GM19351 (cell line): ENCODE data around the gene HMGCS2.
"Not testable (repeated sequence)": the region's sequence is repeated elsewhere in the genome, so short reads cannot be mapped to it uniquely, and the experiment has no call there.

Experiments used
- ATAC-seq: cut with Tn5 transposase; IDR thresholded peaks from one replicate; pipeline ENCODE4 v1.9.1; 2021; ENCODE audit warnings: mild to moderate bottlenecking, moderate library complexity; ENCODE audit not compliant: unreplicated experiment

The HMGCS2 gene

DNA sequence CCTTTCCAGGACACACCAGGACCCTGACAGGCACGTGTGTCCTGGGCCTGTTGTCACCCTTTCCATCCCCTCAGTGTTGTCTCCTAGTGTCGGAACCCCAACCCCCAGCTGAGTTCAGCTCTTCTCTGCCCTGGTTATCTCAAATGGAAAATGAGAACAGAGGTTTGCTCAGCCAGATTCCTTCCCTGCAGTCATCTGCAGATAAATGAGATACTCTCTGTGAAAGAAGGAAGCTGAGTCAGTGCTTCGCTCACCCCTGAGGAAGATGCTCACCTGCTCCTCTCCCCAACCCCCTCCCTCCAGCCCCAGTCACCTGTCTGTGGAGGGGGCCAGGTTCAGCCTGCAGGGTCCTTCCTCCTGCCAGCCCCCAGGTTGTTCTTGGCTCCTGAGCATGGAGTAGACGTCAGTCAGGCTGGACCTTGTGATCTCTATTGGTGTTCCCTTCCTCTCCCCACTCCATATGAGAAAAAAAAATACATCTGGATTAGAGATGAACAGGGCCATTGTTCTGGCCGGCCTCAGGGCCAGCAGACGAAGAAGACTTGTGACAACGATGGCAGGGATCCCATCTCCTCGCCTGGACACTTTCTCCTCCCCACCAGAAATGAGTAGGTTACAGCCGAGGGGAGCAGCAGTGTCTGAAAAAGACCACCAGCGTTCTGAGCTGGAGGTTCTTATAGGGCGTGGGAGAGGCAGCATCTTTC lies 36.1 kb downstream of the HMGCS2 start:
- ATAC-seq: no peak

GRCh38 chr1:119731741-119732430 lies 36.8 kb downstream of the HMGCS2 start:
- ATAC-seq: no peak

DNA sequence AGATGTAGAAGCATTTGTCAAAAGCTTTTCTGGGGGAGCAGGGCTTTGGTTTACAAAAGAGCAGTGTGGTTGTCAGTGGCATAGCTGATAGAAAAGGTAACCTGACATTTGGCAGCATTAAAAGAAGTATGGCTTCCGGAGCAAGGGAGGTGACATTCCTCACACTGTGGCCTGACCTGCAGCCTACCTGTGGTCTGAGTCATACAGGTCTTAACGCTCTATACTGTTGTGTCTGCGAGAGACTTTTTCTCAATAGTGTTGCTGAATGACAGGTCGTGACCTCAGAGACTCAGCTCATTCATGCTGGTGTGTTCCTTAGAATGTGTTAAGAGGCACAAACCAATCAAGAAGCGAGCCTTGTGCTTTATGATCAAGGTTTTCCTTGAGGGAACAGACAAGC lies 37.6 kb downstream of the HMGCS2 start:
- ATAC-seq: no peak

- no peak for ATAC-seq
These were observed 39.7 kb downstream of the HMGCS2 start for GRCh38 chr1:119729044-119729443.

- ATAC-seq: no peak
These were observed 40.7 kb downstream of the HMGCS2 start for GRCh38 chr1:119727991-119728390.

GRCh38 chr1:119725626-119726025 lies 43.1 kb downstream of the HMGCS2 start:
- no peak for ATAC-seq

GRCh38 chr1:119724611-119725218 lies 44.0 kb downstream of the HMGCS2 start:
- ATAC-seq: no peak

- no peak for ATAC-seq
These were observed 46.8 kb downstream of the HMGCS2 start for GRCh38 chr1:119721896-119722295.

GRCh38 chr1:119720866-119721440 lies 47.8 kb downstream of the HMGCS2 start:
- no peak for ATAC-seq

- ATAC-seq: no peak
These were observed 49.7 kb downstream of the HMGCS2 start for GRCh38 chr1:119718972-119719371.

DNA sequence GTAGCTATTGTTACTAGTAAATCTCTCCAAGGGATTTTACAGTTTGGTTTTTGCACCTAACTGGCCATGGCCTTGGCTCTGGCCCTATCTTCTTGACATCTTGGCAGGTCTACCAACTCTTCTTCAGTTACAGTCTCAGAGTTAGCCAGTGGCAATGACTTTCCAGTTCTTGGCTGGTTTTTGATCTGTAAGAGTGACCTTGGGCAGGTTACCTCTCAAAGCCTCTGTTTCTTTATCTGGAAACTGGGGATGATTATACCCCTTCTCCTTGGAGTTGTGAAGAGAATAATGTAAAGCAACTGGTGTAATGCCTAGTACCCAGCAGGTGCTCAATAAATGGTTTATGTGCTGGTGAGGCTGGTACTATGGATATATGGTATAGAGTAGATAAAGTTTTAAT lies 50.3 kb downstream of the HMGCS2 start:
- no peak for ATAC-seq

DNA sequence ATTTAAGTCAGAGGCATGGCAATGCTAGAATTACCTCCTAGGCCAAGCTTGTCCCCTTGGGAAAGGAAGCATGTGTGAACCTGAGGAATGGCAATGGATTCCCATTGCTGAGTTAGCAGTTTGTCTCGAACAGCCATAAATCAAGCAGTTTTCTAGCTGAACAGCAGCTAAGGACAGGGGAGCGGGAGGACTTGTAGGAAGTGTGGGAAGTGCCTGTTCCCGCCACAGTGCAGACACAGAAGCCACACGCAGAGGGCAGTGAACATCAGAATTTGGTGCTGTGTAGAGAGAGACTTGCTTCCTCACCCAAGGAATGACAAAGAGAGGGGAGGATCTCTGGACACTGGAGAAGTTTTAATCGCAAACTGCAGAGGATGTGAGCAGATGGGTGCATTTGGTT lies 53.2 kb downstream of the HMGCS2 start:
- no peak for ATAC-seq

DNA sequence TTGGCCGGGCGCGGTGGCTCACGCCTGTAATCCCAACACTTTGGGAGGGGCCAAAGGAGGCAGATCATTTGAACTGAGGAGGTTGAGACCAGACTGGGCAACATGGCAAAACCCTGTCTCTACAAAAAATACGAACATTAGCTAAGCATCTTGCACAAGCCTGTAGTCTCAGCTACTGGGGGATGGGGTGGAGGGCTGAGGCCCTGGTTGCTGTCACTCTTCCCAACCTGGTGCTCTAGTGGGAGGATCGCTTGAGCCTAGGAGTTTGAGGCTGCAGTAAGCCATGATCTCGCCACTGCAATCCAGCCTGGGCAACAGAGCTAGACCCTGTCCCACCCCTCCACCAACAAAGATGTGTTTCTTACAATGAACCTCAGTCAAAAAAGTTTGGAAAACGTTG lies 54.1 kb downstream of the HMGCS2 start:
- no peak for ATAC-seq

DNA sequence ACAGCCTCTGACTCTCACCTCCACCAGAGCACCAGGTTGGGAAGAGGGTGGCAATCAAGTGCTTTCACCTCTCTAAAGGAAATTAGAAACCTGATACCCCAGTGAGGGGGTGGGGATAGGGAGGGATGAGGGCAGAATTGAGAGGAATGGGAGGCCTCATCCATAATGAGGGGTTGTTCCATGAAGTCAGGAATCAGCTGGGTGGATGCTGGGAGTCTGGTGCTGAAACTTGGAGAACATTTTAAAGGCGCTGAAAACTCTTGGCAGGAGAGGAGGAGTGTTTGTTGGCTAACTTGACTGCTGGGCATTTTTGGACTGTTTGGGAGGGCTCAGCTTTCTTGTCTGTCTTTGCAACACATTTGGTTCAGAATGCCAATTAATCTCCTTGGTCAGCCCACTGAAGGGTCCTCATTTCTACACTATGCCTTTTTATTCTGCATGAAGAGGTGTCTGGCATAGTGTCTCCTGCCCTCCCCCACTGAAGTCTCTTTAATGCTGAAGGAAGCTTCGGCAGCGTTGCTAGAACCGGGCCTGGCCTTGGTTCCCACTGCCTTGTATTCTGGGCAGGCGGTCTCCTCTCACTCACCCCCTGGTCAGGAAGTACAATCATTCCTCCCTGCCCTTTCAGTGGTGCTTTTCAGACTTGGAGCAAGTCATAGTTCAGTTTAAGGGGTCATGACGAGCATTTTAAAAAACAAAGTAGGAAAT lies 54.8 kb downstream of the HMGCS2 start:
- ATAC-seq: no peak

- ATAC-seq: no peak
These were observed 55.5 kb downstream of the HMGCS2 start for GRCh38 chr1:119713039-119713748.

DNA sequence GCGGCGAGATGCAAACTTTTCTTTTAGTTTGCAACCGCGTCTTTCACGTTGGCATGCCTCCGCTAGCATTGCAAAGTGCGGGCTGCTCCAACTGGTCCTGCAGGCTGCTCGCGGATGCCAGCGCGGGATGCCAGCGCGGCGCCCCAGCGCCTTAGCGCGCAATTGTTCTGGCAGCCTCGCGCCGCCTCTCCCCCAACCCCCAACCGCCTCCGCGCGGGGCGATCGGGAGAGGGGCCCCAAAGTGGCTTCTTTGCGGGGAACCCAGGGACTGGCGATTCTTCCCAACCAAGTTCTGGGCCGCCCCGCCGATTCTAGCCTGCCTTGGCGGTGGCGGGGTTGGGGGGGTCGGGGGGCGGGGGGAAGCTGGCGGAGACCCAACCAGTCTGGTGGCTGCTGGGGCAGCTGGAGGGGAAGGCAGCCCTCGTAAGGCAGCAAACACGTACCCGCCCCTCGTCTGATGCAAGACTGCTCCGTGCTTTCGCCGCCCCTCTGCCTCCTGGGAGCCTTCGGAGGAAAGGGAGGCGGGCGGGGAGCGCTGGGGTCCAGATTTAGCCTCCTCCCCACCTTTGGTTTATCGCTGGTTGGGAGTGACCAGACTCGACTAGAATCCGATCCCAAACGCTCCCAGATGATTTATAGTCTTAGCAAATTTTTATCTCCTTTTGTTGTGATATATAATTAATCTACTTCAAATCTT lies 56.2 kb downstream of the HMGCS2 start:
- peak; percentile 53 for ATAC-seq

- ATAC-seq: peak; percentile 82
These were observed 56.8 kb downstream of the HMGCS2 start, which contains the start of gene PHGDH for GRCh38 chr1:119711804-119712341. Gene PHGDH, plus strand, starts transcription at chr1:119711934. Its CDS starts 89 bp downstream, at chr1:119712023.

- not testable (repeated sequence) for ATAC-seq
These were observed 57.3 kb downstream of the HMGCS2 start for GRCh38 chr1:119711356-119711803.

DNA sequence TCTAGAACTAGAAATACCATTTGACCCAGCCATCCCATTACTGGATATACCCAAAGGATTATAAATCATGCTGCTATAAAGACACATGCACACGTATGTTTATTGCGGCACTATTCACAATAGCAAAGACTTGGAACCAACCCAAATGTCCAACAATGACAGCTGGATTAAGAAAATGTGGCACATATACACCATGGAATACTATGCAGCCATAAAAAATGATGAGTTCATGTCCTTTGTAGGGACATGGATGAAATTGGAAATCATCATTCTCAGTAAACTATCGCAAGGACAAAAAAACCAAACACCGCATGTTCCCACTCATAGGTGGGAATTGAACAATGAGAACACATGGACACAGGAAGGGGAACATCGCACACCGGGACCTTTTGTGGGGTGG lies 62.1 kb downstream of the HMGCS2 start:
- not testable (repeated sequence) for ATAC-seq
